OCI-LY7 (cell line): ENCODE results near the gene MTCH1. TPM values are rescaled to one million over a fixed set of nuclear protein-coding genes. Genes with fewer than 3 reads are reported as not detected.

Source experiments
- BruUV-seq: library from RNA; stranded (reverse); fragments of 400-500 nt; replicated peaks from 2 replicates; lab custom pipeline; 2021; lab: Mats Ljungman, UMichigan
- CTCF ChIA-PET: fragments of 300-600 bp; sonication (Branson Sonifier 250); formaldehyde crosslinking; loops from one replicate; lab custom pipeline; 2022; ENCODE audit warnings: antibody characterized with exemption; ENCODE audit not compliant: unreplicated experiment; lab: Charles Lee
- POLR2A ChIA-PET: fragments of 300-600 bp; sonication (Branson Sonifier 250); formaldehyde crosslinking; loops from one replicate; lab custom pipeline; 2022; ENCODE audit warnings: antibody characterized with exemption; lab: Charles Lee
- DNase-seq: peaks from one replicate; pipeline ENCODE4 v3.0.0-alpha.2; 2015; ENCODE audit warnings: low spot score
- H2AFZ ChIP-seq: fragments of 200-600 bp; sonication (generic), shearing (Covaris generic); 2 replicates; pipeline ENCODE4 v1.6.1; 2014; ENCODE audit warnings: mild to moderate bottlenecking, antibody characterized with exemption, low read length, moderate library complexity
- H3K27ac ChIP-seq: fragments of 200-600 bp; sonication (generic); 2 replicates; pipeline ENCODE4 v1.5.1; 2014; ENCODE audit warnings: mixed run types, low read depth, mild to moderate bottlenecking, moderate library complexity, low read length, inconsistent platforms; ENCODE audit not compliant: poor library complexity, severe bottlenecking
- H3K36me3 ChIP-seq: fragments of 200-600 bp; sonication (generic); 2 replicates; pipeline ENCODE4 v1.6.1; 2014; ENCODE audit warnings: mild to moderate bottlenecking, antibody characterized with exemption, low read length, moderate library complexity, mixed read lengths; ENCODE audit not compliant: insufficient read depth
- H3K4me1 ChIP-seq: fragments of 200-600 bp; sonication (generic); 2 replicates; pipeline ENCODE4 v1.5.1; 2014; ENCODE audit warnings: mild to moderate bottlenecking, low read length; ENCODE audit not compliant: insufficient read depth, poor library complexity, severe bottlenecking
- H3K4me2 ChIP-seq: fragments of 200-600 bp; sonication (generic); 2 replicates; pipeline ENCODE4 v1.6.1; 2014; ENCODE audit warnings: mild to moderate bottlenecking, low read length
- H3K4me3 ChIP-seq: fragments of 200-600 bp; sonication (generic); 2 replicates; pipeline ENCODE4 v1.5.1; 2014; ENCODE audit warnings: mild to moderate bottlenecking, low read depth, low read length; ENCODE audit not compliant: poor library complexity, severe bottlenecking
- H3K79me2 ChIP-seq: fragments of 200-600 bp; sonication (generic); 2 replicates; pipeline ENCODE4 v1.6.1; 2016; ENCODE audit warnings: low read depth, mild to moderate bottlenecking, low read length, moderate library complexity, mixed read lengths; ENCODE audit not compliant: insufficient read depth
- H3K9me2 ChIP-seq: fragments of 200-600 bp; sonication (generic); 2 replicates; pipeline ENCODE4 v1.6.1; 2016; ENCODE audit warnings: mild to moderate bottlenecking, low read length, mixed read lengths; ENCODE audit not compliant: insufficient read depth
- H3K9me3 ChIP-seq: fragments of 200-600 bp; sonication (generic); 2 replicates; pipeline ENCODE4 v1.6.1; 2014; ENCODE audit warnings: mild to moderate bottlenecking, mixed run types, low read length, mixed read lengths
- H4K20me1 ChIP-seq: fragments of 200-600 bp; sonication (generic); 2 replicates; pipeline ENCODE4 v1.6.1; 2014; ENCODE audit warnings: mild to moderate bottlenecking, antibody characterized with exemption, low read length, moderate library complexity, mixed read lengths; ENCODE audit not compliant: insufficient read depth
- EZH2phosphoT487 ChIP-seq: fragments of 200-600 bp; sonication (generic); IDR thresholded peaks from 2 replicates; pipeline ENCODE4 v1.6.1; 2018; ENCODE audit warnings: low read depth, borderline replicate concordance, mild to moderate bottlenecking, mixed run types, antibody characterized with exemption, low read length, moderate library complexity, mixed read lengths
- intact Hi-C: fragments of 100-400 bp; cut with micrococcal nuclease; formaldehyde crosslinking; loops from one replicate; pipeline ENCODE4 v1.10.0; 2022; ENCODE audit not compliant: unreplicated experiment
- total RNA-seq, 2 experiments: library from RNA; depleted of rRNA in 1 of 2; stranded (reverse); fragments of >200 nt in 1 of 2; shearing (Covaris generic) in 1 of 2; gene quantifications; 2 replicates each; pipeline ENCODE4 v1.2.3, GENCODE V29; 2014 to 2022
- TF ChIP-seq, protein P1 (sequence below): fragments of 200-600 bp; sonication (generic); conservative IDR thresholded peaks from 2 replicates; pipeline ENCODE4 v1.5.1; 2014; ENCODE audit warnings: mild to moderate bottlenecking, antibody characterized with exemption, low read length, moderate library complexity, mixed read lengths

The MTCH1 gene
- total RNA-seq, 2 experiments from 2014 or later: 72.5 to 93.7 TPM

DNA sequence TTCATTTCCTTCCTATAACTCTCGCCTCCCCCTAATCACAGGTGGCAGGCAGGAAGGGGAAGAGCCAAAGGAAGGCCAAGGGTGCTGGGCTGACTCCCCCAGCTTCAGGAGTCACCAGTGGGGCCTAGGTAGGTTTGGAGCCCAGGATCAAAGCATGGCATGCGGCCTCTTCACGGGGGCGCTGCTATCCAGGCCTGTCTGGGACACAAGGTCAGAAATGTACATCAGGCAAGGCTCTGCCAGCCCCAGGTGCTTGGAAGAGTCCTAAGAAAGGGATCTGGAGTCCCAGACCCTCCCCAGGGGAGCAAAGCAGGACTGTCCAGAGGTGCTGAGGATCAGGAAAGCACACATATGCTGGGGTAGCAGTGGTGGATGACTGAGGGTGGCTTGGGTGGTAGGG is 21.1 kb downstream of the MTCH1 start:
- H3K27ac ChIP-seq: no peak overlapping the region
- no peaks in the 10 kb centered on the region for H4K20me1 ChIP-seq
- intact Hi-C loops: no loop called here
- H3K4me1 ChIP-seq: peaks cover 26% of the 10 kb centered on the region
- H3K36me3 ChIP-seq: peaks cover 39% of the 10 kb centered on the region
- CTCF ChIA-PET: interaction anchor here (2.2 kb wide), 1 partner anchor 53 kb away, joined by 11 read pairs; no protein-coding TSS in a partner anchor
- POLR2A ChIA-PET: no interaction called here
- no TSS peak for BruUV-seq
- H3K9me3 ChIP-seq: no peaks in the 10 kb centered on the region
- DNase-seq: no peak
- H3K4me2 ChIP-seq: no peak overlapping the region
- no peak overlapping the region for H2AFZ ChIP-seq
- H3K4me3 ChIP-seq: no peak overlapping the region
- H3K9me2 ChIP-seq: no peaks in the 10 kb centered on the region
- no peaks in the 10 kb centered on the region for H3K79me2 ChIP-seq
- TF ChIP-seq, protein P1, sequence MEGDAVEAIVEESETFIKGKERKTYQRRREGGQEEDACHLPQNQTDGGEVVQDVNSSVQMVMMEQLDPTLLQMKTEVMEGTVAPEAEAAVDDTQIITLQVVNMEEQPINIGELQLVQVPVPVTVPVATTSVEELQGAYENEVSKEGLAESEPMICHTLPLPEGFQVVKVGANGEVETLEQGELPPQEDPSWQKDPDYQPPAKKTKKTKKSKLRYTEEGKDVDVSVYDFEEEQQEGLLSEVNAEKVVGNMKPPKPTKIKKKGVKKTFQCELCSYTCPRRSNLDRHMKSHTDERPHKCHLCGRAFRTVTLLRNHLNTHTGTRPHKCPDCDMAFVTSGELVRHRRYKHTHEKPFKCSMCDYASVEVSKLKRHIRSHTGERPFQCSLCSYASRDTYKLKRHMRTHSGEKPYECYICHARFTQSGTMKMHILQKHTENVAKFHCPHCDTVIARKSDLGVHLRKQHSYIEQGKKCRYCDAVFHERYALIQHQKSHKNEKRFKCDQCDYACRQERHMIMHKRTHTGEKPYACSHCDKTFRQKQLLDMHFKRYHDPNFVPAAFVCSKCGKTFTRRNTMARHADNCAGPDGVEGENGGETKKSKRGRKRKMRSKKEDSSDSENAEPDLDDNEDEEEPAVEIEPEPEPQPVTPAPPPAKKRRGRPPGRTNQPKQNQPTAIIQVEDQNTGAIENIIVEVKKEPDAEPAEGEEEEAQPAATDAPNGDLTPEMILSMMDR: no peak
- no peak for TF ChIP-seq EZH2phosphoT487

DNA sequence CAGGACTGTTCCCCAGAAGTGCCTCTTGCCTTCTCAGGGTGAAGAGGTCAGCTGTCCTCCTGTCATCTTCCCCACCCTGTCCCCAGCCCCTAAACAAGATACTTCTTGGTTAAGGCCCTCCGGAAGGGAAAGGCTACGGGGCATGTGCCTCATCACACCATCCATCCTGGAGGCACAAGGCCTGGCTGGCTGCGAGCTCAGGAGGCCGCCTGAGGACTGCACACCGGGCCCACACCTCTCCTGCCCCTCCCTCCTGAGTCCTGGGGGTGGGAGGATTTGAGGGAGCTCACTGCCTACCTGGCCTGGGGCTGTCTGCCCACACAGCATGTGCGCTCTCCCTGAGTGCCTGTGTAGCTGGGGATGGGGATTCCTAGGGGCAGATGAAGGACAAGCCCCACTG is 21.6 kb downstream of the MTCH1 start:
- ChIA-PET POLR2A (no interaction called here), CTCF (interaction anchor here (2.2 kb wide), 1 partner anchor 54 kb away, joined by 11 read pairs; no protein-coding TSS in a partner anchor)
- TF ChIP-seq EZH2phosphoT487: no peak
- TF ChIP-seq, protein P1: no peak
- H3K4me2 ChIP-seq: no peak overlapping the region
- BruUV-seq: no TSS peak
- no peak overlapping the region for H3K27ac ChIP-seq
- no peak overlapping the region for H2AFZ ChIP-seq
- no peaks in the 10 kb centered on the region for H4K20me1 ChIP-seq
- intact Hi-C loops: no loop called here
- H3K79me2 ChIP-seq: no peaks in the 10 kb centered on the region
- H3K9me3 ChIP-seq: no peaks in the 10 kb centered on the region
- no peaks in the 10 kb centered on the region for H3K9me2 ChIP-seq
- peaks cover 33% of the 10 kb centered on the region for H3K36me3 ChIP-seq
- H3K4me1 ChIP-seq: peaks cover 26% of the 10 kb centered on the region
- no peak overlapping the region for H3K4me3 ChIP-seq
- no peak for DNase-seq
